Vagina (tissue), 2 donors: ENCODE results near the gene FAM107B.

Source experiments
- CTCF ChIP-seq, 3 experiments: fragments of 450-650 bp in 2 of 3; fragments of 200-600 bp in 1 of 3; sonication (generic) in 1 of 3; IDR thresholded peaks; one replicate each; pipeline ENCODE4 v1.5.1; 2017 to 2019; ENCODE audit warnings: antibody characterized with exemption in 3 of 3, mild to moderate bottlenecking in 2 of 3, moderate library complexity in 2 of 3
- POLR2A ChIP-seq, 2 donors: fragments of 450-650 bp; IDR thresholded peaks; one replicate each; pipeline ENCODE4 v1.6.1; 2017; ENCODE audit warnings: antibody characterized with exemption in 2 of 2, mild to moderate bottlenecking in 2 of 2, moderate library complexity in 2 of 2
- POLR2AphosphoS5 ChIP-seq, 2 donors: sonication (generic); formaldehyde crosslinking; IDR thresholded peaks; one replicate each; pipeline ENCODE4 v1.9.0; 2017; ENCODE audit warnings: antibody characterized with exemption in 2 of 2, mild to moderate bottlenecking in 2 of 2, low read depth in 1 of 2; ENCODE audit not compliant: insufficient read depth in 1 of 2

GRCh38 chr10:14560791-14561765, 213.6 kb downstream of the FAM107B start:
- TF ChIP-seq CTCF (IDR thresholded peaks at IDR 0.05) = no peak
- no peak for TF ChIP-seq POLR2AphosphoS5 (IDR thresholded peaks at IDR 0.05; ENCODE audit: insufficient read depth in 1 of 2, low read depth in 1 of 2)
- no peak for TF ChIP-seq POLR2A (IDR thresholded peaks at IDR 0.05)
